Measurements from ENCODE around the gene PCDHA13. TPM values are rescaled to one million over a fixed set of nuclear protein-coding genes. Genes with fewer than 3 reads are reported as not detected.
"Not testable (repeated sequence)": the region's sequence is repeated elsewhere in the genome, so short reads cannot be mapped to it uniquely, and the experiment has no call there.

Gene PCDHA13
- total and polyA plus RNA-seq, 10 donors: 0.20 to 0.79 (median 0.29) TPM; not detected in 3

DNA sequence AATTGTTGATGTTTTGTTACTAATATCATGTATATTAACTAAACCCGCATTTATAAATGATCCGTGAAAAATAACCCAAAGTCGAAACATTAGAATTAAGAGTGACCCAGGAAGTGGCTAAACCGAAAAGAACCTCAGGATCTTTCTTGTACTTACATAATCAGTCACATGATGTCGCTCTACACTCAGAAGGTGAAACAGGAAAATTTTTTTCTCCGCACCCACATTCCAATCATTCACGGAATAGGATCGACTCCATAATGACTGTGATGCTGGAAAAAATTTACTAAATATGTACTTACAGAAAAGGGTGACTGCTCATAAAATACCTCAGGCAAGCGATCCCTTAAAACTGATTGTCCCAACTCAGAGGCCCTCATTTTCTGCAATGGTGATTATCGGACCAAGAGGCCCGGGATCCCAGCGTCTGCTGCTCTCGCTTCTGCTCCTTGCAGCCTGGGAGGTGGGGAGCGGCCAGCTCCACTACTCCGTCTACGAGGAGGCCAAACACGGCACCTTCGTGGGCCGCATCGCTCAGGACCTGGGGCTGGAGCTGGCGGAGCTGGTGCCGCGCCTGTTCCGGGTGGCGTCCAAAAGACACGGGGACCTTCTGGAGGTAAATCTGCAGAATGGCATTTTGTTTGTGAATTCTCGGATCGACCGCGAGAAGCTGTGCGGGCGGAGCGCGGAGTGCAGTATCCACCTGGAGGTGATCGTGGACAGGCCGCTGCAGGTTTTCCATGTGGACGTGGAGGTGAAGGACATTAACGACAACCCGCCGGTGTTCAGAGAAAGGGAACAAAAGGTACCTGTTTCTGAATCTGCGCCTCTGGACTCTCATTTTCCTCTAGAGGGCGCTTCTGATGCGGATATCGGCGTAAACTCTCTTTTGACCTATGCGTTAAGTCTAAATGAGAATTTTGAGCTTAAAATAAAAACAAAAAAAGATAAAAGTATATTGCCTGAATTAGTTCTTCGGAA lies 6.5 kb upstream of the PCDHA13 start, which contains the start of gene PCDHA12:
Gene PCDHA12, plus strand, starts transcription at position 224 of the 981 bp plus-strand sequence. Its CDS starts 165 bp downstream, at position 389.
- no peaks in the 10 kb centered on the region for H3K36me3 ChIP-seq
- no peak for DNase-seq
- peaks cover 0 to 65% (median 36%) of the 10 kb centered on the region in 8 donors for H3K9me3 ChIP-seq
- H3K27ac ChIP-seq: no peak within 1 kb of the TSS
- no peaks in the 10 kb centered on the region for H3K4me1 ChIP-seq
- peaks cover 0 to 92% (median 20%) of the 10 kb centered on the region in 7 donors for H3K27me3 ChIP-seq (replicated peaks in 1 of 7)
- whole genome bisulfite sequencing, 5 donors: 20 to 32% (median 22%) methylated on average over 36 to 47 of the region's 47 CpGs
- no peak for TF ChIP-seq POLR2A (IDR thresholded peaks at IDR 0.05)
- TF ChIP-seq POLR2AphosphoS5 (IDR thresholded peaks at IDR 0.05): no peak
- TF ChIP-seq, protein P1, sequence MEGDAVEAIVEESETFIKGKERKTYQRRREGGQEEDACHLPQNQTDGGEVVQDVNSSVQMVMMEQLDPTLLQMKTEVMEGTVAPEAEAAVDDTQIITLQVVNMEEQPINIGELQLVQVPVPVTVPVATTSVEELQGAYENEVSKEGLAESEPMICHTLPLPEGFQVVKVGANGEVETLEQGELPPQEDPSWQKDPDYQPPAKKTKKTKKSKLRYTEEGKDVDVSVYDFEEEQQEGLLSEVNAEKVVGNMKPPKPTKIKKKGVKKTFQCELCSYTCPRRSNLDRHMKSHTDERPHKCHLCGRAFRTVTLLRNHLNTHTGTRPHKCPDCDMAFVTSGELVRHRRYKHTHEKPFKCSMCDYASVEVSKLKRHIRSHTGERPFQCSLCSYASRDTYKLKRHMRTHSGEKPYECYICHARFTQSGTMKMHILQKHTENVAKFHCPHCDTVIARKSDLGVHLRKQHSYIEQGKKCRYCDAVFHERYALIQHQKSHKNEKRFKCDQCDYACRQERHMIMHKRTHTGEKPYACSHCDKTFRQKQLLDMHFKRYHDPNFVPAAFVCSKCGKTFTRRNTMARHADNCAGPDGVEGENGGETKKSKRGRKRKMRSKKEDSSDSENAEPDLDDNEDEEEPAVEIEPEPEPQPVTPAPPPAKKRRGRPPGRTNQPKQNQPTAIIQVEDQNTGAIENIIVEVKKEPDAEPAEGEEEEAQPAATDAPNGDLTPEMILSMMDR (IDR thresholded peaks at IDR 0.05 in 8 of 11, conservative IDR thresholded peaks at IDR 0.05 in 3 of 11): no peak
- H3K4me3 ChIP-seq: peak within 1 kb of the TSS in 2 of 8 donors; percentile 3 to 27
- intact Hi-C loops (cut with DNase I; ENCODE audit: low total_unique reads): no loop called here

DNA sequence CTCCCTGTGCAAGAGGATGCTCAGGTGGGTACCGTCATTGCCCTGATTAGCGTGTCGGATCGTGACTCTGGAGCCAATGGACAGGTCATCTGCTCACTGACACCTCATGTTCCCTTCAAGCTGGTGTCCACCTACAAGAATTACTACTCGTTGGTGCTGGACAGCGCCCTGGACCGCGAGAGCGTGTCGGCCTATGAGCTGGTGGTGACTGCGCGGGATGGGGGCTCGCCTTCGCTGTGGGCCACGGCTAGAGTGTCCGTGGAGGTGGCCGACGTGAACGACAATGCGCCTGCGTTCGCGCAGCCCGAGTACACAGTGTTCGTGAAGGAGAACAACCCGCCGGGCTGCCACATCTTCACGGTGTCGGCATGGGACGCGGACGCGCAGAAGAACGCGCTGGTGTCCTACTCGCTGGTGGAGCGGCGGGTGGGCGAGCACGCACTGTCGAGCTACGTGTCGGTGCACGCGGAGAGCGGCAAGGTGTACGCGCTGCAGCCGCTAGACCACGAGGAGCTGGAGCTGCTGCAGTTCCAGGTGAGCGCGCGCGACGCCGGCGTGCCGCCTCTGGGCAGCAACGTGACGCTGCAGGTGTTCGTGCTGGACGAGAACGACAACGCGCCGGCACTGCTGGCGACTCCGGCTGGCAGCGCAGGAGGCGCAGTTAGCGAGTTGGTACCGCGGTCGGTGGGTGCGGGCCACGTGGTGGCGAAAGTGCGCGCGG lies 5.2 kb upstream of the PCDHA13 start:
- peaks cover 0 to 64% (median 25%) of the 10 kb centered on the region in 8 donors for H3K9me3 ChIP-seq
- H3K27ac ChIP-seq; H3K4me3 ChIP-seq; H3K36me3 ChIP-seq; DNase-seq; H3K4me1 ChIP-seq; intact Hi-C loops (cut with DNase I; ENCODE audit: low total_unique reads): not testable (repeated sequence)
- 43 to 62% (median 49%) methylated on average over 76 to 80 of the region's 80 CpGs for WGBS, 5 donors
- peaks cover 0 to 91% (median 12%) of the 10 kb centered on the region in 7 donors for H3K27me3 ChIP-seq (replicated peaks in 1 of 7)

DNA sequence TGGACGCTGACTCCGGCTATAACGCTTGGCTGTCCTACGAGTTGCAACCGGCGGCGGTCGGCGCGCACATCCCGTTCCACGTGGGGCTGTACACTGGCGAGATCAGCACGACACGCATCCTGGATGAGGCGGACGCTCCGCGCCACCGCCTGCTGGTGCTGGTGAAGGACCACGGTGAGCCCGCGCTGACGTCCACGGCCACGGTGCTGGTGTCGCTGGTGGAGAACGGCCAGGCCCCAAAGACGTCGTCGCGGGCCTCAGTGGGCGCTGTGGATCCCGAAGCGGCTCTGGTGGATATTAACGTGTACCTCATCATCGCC lies 4.7 kb upstream of the PCDHA13 start:
- TF ChIP-seq, protein P1 (IDR thresholded peaks at IDR 0.05 in 8 of 11, conservative IDR thresholded peaks at IDR 0.05 in 3 of 11): no peak
- no peak for TF ChIP-seq POLR2A (IDR thresholded peaks at IDR 0.05)
- no peak for TF ChIP-seq POLR2AphosphoS5 (IDR thresholded peaks at IDR 0.05)
- Histone ChIP-seq H3K4me1 (no peaks in the 10 kb centered on the region), H3K27ac (no peak overlapping the region), H3K9me3 (peaks cover 0 to 64% (median 26%) of the 10 kb centered on the region in 8 donors), H3K27me3 (replicated peaks in 1 of 7) (peaks cover 0 to 91% (median 12%) of the 10 kb centered on the region in 7 donors), H3K36me3 (no peaks in the 10 kb centered on the region), H3K4me3 (no peak overlapping the region)
- WGBS, 5 donors: 50 to 61% (median 50%) methylated on average over 31 to 37 of the region's 37 CpGs
- DNase-seq: peak; percentile 70
- intact Hi-C loops (cut with DNase I; ENCODE audit: low total_unique reads): no loop called here

DNA sequence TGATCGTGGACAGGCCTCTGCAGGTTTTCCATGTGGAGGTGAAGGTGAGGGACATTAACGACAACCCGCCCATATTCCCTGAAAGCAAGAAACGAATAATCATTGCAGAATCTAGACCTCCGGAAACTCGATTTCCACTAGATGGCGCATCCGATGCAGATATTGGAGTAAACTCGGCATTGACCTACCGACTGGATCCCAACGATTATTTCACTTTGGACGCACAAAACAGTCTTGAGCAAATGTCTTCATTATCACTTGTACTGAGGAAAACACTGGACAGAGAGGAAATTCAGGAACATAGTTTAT lies 621 bp downstream of the PCDHA13 start:
- TF ChIP-seq POLR2AphosphoS5 (IDR thresholded peaks at IDR 0.05) (no peak), POLR2A (IDR thresholded peaks at IDR 0.05) (no peak)
- TF ChIP-seq, protein P1 (IDR thresholded peaks at IDR 0.05 in 8 of 11, conservative IDR thresholded peaks at IDR 0.05 in 3 of 11): no peak
- WGBS, 5 donors: 16 to 27% (median 21%) methylated on average over 12 of the region's 12 CpGs
- Histone ChIP-seq H3K27me3 (replicated peaks in 1 of 7) (peaks cover 0 to 80% (median 3%) of the 10 kb centered on the region in 7 donors), H3K4me1 (no peaks in the 10 kb centered on the region), H3K4me3 (peak overlapping the region in 6 of 8 donors; percentile 3 to 53 (median 14)), H3K27ac (no peak overlapping the region), H3K36me3 (no peaks in the 10 kb centered on the region), H3K9me3 (peaks cover 0 to 71% (median 29%) of the 10 kb centered on the region in 8 donors)
- DNase-seq: no peak
- intact Hi-C loops (cut with DNase I; ENCODE audit: low total_unique reads): no loop called here
